ENCODE data around the gene CD300E.
A peak's percentile ranks its signal among the peaks of the same experiment; 100 is the strongest.

CD300E gene

GRCh38 chr17:74573169-74573568, 50.4 kb downstream of the CD300E start:
- TF ChIP-seq CTCF (conservative IDR thresholded peaks at IDR 0.05) = no peak
- H3K27ac ChIP-seq = no peak overlapping the region

- H3K27ac ChIP-seq = no peak overlapping the region
- TF ChIP-seq CTCF (conservative IDR thresholded peaks at IDR 0.05) = no peak
Observed at GRCh38 chr17:74571621-74572270, 51.8 kb downstream of the CD300E start.

DNA sequence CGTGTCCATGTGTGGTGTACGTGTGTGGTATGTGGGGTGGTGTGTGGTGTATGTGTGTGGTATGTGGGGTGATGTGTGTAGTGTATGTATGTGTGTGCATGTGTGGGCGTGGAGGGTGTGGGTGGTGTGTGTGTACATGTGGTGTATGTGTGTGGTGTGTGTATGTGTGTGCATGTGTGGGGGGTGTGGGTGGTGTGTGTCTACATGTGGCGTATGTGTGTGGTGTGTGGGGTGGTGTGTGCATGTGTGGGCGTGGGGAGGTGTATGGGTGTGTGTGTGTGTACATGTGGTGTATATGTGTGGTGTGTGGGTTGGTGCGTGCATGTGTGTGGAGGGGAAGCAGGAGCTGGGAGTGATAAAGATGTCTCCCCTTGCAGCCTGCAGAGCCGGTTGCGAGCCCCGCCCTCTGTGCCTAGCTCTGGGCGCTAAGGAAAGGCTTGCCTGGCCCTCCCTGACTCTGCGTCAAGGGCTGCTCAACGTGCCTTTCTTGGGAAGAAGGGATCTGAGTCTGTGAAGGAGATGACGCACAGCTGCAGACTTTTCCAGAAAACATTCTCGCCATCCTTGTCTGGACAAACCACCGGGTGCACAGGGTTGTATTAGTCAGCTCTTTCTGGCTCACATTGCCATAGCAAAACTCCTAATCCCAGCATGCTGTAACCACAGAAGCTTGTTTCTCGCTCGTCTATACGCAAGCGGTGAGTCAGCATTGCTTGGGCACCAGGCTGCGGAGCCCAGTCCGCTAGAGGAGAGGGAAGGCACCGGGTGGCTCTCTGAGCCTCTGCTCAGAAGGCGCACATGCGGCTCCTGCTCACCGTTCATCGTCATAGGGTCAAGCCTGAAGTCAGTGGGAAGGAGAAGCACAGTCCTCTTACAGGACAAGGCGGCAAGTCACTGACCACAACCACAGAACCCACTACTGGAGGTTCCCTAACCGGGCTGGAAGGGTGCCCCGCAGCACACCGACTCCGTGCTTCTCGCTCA, 54.2 kb downstream of the CD300E start:
- no peak for TF ChIP-seq CTCF (conservative IDR thresholded peaks at IDR 0.05)
- no peak overlapping the region for H3K27ac ChIP-seq

DNA sequence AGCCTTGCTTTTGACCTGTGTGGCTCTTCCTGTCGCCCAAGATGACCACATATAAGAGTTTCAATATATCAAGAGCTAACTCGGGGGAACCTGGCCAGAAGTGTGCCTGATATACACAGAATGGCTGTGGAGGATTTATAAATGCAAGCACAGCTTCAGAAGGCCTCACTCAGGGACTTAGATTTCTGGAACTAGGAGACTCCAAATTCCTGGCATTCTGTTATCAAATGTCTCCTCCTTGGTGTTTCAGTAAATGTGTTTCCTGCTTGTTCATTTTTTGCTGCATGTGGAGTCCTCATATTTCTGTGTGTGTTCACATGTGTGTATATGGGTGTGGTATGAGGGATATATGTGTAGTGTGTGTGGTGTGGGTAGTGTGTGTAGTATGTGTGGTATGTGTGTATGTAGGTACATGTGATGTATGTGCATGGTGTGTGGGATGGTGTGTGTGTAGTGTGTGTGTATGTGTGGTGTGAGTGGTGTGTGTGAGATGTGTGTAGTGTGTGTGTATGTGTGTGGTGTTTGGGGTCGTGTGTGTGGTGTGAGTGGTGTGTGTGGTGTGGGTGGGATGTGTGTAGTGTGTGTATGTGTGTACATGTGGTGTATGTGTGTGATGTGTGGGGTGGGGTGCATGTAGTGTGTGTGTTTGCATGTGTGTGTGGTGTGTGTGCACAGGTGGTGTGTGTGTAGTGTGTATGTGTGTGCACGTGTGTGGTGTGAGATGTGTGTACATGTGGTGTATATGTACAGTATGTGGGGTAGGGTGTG, 55.2 kb downstream of the CD300E start:
- H3K27ac ChIP-seq = no peak overlapping the region
- TF ChIP-seq CTCF (conservative IDR thresholded peaks at IDR 0.05) = no peak

DNA sequence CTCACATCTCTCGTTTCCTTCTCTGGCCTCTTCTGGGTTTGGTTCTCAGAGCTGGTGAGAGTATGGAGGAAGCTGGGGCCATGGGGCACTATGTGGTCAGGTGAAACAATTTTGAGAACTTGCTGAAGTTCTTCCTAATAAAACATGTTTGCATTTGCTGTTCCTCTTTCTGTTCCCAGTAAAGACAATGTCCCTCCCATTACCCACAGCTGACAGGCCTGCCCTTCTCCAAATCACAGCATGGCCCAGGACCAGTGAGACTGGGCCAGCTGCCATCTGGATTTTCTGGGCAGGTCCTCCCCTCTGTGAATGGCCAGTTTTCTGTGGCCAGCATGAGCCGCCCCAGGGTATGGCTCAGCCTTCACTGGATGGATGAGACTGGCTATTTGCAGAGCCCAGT, 56.1 kb downstream of the CD300E start, which contains the start of gene CD300H:
TSS of gene CD300H (minus strand) at position 113 of the 400 bp plus-strand sequence.
- TF ChIP-seq CTCF (conservative IDR thresholded peaks at IDR 0.05) = no peak
- H3K27ac ChIP-seq = no peak within 1 kb of the TSS

DNA sequence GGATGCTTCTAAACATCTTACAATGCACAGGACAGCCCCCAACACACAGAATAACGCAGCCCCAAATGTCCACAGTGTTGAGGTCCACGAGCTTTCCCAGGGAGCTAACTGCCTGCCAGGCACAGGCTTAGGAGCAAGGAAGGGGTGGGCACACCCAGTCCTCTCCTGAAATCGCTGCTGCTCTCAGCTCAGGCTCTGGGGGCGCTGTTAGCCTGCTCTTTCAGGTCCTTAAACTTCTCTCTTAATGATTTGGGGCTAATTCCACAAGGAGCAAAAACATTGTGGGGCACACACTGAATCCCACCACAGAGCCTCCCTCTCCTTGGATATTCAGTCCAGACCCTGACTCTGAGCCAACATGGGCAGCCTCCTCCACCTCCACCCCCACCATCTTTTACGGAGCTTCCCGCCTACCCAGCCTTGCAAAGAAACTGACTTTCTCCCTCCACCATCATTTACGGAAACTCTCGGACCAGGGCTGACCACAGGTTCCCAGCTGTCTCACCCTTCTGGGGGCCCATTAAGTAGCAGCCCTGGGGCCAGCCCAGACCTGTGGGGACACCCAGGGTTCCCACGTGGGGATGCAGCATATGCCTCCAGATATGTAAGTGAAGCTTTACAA, 57.3 kb downstream of the CD300E start:
- H3K27ac ChIP-seq = no peak overlapping the region
- peak; percentile 69 for TF ChIP-seq CTCF (conservative IDR thresholded peaks at IDR 0.05)
